Activated T-helper 1 cell treated with Interleukin-2 at 50 U/mL for 16 hours (primary cell): ENCODE results near the gene OBP2B.
"Not testable (repeated sequence)": the region's sequence is repeated elsewhere in the genome, so short reads cannot be mapped to it uniquely, and the experiment has no call there.

Experiments used
- DNase-seq: peaks from one replicate; pipeline ENCODE4 v3.0.0-alpha.2; 2020; ENCODE audit warnings: low read depth

OBP2B gene

GRCh38 chr9:133201424-133202144 lies 7.5 kb downstream of the OBP2B start:
- DNase-seq = no peak

- DNase-seq = no peak
These were observed 8.4 kb downstream of the OBP2B start for GRCh38 chr9:133200631-133201030.

- DNase-seq = peak; percentile 33
These were observed 9.3 kb downstream of the OBP2B start for GRCh38 chr9:133199648-133200321.

- DNase-seq = no peak
These were observed 14.0 kb downstream of the OBP2B start for GRCh38 chr9:133195029-133195428.

GRCh38 chr9:133194597-133194996 lies 14.5 kb downstream of the OBP2B start:
- DNase-seq = no peak

- DNase-seq = no peak
These were observed 17.1 kb downstream of the OBP2B start for GRCh38 chr9:133191989-133192388.

- DNase-seq = no peak
These were observed 19.2 kb downstream of the OBP2B start for GRCh38 chr9:133189826-133190225.

GRCh38 chr9:133188843-133189180 lies 20.2 kb downstream of the OBP2B start:
- no peak for DNase-seq

GRCh38 chr9:133188006-133188842 lies 20.8 kb downstream of the OBP2B start:
- DNase-seq = no peak

GRCh38 chr9:133187561-133188005 lies 21.5 kb downstream of the OBP2B start:
- no peak for DNase-seq

GRCh38 chr9:133186736-133187135 lies 22.3 kb downstream of the OBP2B start:
- no peak for DNase-seq

GRCh38 chr9:133184971-133185370 lies 24.1 kb downstream of the OBP2B start:
- no peak for DNase-seq

- no peak for DNase-seq
These were observed 26.9 kb downstream of the OBP2B start for GRCh38 chr9:133182151-133182550.

GRCh38 chr9:133181561-133181960 lies 27.5 kb downstream of the OBP2B start:
- DNase-seq = no peak

GRCh38 chr9:133180953-133181352 lies 28.1 kb downstream of the OBP2B start:
- no peak for DNase-seq

- DNase-seq = no peak
These were observed 36.0 kb downstream of the OBP2B start for GRCh38 chr9:133173056-133173455.

- DNase-seq = no peak
These were observed 37.7 kb downstream of the OBP2B start for GRCh38 chr9:133171161-133171961.

- DNase-seq = no peak
These were observed 38.3 kb downstream of the OBP2B start for GRCh38 chr9:133170716-133171115.

- DNase-seq = not testable (repeated sequence)
These were observed 39.4 kb downstream of the OBP2B start for GRCh38 chr9:133169687-133170086.

GRCh38 chr9:133169102-133169501 lies 39.9 kb downstream of the OBP2B start:
- DNase-seq = no peak

- DNase-seq = no peak
These were observed 40.6 kb downstream of the OBP2B start for GRCh38 chr9:133168432-133168831.

GRCh38 chr9:133167769-133168168 lies 41.3 kb downstream of the OBP2B start:
- no peak for DNase-seq
